GM19324 (cell line): ENCODE data around the gene RUVBL2.

Source experiments
- ATAC-seq: cut with Tn5 transposase; IDR thresholded peaks from one replicate; pipeline ENCODE4 v1.9.1; 2021; ENCODE audit warnings: mild to moderate bottlenecking, moderate library complexity; ENCODE audit not compliant: unreplicated experiment, low FRiP score

Gene RUVBL2

DNA sequence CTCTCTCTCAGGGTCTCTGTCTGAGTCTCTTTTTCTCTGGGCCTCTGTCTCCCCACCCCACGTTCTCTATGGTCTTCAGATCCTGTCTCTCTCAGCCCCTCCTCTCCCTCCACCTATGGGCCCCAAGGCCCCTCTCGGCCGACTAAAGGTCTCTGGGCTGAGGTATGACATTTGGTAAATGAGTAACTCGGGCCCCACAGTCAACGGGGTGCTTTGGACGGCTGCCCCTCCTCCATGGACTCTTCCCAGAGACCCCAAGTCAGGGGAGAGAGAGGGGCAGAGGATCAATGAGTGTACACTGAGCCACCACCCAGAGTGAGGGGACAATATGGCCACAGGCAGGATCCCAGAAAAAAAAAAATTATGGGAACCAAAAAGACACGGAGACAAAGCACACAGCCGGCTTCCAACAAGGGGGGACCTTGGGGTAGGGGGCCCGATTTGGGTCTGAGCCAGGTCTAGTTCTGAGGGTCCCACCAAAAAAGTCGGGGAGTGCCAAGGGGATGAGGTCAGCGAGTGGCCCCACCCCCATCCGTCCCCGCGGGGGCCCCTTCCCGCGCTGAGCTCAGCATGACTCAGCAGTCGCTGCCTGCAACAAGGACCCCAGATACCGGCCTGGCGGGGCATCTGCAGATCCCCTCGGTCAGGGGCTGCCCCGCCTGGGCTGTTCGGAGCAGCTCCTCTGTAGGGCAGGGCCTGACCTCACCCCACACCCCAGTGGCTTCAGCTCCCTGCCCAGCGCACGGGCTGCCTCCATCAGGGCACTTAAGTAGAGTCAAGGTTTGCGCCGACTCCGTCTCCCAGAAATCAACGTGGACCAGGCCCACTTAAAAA lies 30.1 kb upstream of the RUVBL2 start:
- no peak for ATAC-seq

DNA sequence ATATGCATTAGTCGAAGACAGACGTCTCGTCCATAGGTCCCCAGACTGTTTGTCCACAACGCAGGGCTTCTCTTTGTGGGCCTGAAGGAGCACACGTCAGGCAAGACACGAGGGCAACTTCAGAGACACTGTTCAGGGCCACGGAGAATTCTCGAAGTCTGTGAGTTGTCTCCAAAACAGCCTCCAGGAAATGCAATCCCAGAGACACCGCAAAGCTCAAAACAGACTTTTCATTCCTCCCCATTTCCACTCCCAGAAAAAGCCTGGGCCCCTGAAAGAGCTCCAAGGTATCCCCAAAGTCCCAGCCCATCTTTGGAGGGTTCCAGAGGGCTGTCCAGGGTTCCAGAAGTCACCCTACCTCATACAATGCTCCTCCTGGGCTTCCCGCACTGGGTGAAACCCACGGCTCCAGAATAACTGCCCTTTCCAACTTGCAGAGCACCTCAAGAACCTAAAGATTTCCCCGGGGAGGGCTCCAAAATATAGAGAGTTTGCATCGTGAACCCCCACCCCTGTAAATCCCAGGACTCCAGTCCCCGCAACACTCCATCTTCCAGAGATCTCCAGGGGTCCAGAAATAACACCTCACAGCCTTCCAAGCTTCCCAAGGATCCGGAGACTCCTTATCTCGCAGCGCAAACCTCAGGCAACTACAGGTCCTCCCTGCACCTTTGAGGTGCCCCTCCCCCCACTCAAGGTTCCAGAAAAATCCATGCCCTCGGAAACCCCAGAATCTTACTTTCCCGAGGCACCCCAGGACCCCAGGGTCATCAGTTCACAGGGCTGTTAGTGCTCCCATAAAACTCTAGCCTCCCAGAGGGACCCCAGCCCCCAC lies 29.3 kb upstream of the RUVBL2 start:
- no peak for ATAC-seq

DNA sequence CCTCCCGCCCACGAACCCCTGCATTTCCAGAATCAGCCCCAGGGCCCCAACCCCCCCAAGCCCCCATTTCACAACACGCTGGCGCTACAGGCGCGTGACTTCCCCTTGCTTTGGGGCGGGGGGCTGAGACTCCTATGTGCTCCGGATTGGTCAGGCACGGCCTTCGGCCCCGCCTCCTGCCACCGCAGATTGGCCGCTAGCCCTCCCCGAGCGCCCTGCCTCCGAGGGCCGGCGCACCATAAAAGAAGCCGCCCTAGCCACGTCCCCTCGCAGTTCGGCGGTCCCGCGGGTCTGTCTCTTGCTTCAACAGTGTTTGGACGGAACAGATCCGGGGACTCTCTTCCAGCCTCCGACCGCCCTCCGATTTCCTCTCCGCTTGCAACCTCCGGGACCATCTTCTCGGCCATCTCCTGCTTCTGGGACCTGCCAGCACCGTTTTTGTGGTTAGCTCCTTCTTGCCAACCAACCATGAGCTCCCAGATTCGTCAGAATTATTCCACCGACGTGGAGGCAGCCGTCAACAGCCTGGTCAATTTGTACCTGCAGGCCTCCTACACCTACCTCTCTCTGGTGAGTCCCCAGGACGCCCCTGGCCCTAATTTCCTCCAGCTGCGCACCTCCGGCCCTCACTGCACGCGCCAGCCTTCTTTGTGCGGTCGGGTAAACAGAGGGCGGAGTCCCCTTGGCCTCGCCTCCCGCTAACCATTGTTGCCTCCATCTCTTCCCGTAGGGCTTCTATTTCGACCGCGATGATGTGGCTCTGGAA lies 28.5 kb upstream of the RUVBL2 start, which contains the start of gene FTL:
TSS of gene FTL (plus strand) at position 270 of the 766 bp plus-strand sequence. CDS start at position 469, 199 bp downstream.
- peak; percentile 64 for ATAC-seq

DNA sequence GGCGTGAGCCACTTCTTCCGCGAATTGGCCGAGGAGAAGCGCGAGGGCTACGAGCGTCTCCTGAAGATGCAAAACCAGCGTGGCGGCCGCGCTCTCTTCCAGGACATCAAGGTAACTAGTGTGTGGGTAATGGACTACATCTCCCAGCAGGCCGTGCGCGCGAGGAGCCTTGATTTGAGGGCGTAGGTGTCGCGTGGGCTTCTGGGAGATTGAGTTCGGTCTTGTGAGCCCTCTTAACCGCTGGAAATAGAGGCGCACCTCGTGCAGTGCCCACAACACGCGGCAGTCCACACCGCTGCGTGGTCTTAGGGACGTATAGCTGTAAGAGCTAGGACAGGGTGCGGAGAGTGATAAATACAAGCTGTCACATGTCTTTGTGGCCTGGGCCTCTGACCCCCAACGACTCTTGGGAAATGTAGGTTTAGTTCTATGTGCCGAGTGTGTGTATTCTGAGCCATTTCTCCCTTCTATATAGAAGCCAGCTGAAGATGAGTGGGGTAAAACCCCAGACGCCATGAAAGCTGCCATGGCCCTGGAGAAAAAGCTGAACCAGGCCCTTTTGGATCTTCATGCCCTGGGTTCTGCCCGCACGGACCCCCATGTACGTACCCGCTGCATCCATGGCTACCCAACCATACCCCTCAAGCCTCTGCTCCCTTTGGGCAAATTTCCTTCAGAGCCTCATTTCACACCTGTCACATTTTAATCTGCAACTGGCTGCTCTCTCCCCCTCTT lies 27.7 kb upstream of the RUVBL2 start:
- peak; percentile 21 for ATAC-seq

DNA sequence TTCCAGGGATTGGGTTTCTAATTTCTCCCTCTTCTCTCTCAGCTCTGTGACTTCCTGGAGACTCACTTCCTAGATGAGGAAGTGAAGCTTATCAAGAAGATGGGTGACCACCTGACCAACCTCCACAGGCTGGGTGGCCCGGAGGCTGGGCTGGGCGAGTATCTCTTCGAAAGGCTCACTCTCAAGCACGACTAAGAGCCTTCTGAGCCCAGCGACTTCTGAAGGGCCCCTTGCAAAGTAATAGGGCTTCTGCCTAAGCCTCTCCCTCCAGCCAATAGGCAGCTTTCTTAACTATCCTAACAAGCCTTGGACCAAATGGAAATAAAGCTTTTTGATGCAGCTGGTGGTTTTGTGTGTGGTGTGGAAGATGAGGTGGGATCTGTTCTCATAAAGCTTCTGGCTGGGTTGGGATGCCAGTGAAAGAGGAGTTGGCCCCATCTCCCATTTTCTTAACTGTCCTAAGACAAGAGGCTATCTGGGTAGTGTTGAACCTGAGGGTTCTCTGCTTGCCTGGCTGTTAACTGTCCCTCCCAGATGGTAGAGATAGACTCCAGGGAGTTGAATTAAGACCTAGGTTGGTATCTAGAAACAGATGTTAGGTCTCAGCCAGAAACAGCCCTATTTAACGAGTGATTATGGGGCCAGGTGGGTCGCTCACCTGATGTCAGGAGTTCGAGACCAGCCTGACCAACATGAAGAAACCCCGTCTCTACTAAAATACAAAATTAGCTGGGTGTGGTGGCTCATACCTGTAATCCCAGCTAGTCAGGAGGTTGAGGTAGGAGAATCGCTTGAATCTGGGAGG lies 26.9 kb upstream of the RUVBL2 start:
- ATAC-seq: no peak

DNA sequence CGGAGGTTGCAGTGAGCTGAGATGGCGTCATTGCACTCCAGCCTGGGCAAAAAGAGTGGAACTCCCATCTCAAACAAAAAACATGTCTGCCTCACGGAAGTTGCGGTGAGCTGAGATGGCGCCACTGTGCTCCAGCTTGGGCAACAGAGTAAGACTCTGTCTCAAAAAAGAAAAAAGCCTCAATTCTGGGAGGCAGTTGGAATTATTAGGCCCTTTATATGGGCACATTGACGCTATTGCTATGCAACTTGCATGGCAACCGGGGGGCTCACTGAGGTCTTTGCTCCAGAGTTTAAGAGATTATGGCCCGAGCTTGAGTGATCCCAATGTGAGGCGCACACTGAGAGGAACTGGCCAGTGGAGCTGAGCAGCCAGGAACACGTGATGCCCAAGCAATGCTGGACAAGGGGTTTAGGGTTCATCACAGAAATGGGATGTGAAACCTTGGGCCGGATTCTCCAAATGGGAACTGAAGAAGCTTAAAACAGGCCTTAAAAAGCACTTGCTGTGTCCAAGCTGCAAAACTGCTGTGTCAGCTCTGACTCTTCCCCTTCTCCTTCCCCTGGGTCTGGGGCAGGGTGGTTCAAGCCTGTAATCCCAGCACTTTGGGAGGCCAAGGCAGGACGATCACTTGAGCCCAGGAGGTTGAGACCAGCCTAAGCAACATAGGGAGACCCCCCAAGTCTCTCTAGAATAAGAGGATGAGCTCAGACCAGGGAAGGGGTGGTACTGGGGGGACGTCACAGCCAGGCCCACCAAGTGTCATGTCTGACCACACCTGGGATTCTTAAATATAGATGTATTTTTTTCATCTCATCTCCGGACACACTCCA lies 26.1 kb upstream of the RUVBL2 start:
- no peak for ATAC-seq

DNA sequence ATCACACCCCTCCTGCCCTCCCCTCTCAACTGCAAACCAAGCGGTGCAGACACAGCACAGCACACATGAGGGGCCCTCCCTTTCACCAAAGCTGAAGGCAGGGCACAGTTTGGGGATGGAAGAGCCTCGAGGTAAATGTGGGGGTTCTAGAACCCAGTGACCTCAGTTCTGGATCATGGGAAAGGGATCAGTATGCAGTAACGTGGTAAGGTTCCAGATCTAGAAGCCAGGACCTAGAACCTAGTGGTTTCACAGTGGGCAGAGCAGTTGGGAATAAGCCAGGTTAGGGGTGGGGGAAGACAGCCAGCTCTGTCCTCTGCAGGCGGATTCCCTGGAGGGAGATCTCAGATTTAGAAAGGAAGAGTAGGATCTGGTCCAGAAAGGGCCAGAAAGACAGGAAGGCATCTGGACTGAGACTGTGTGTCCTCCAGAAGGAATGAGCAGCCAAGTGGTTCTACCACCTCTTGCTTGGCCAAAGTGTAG lies 25.5 kb upstream of the RUVBL2 start:
- no peak for ATAC-seq

DNA sequence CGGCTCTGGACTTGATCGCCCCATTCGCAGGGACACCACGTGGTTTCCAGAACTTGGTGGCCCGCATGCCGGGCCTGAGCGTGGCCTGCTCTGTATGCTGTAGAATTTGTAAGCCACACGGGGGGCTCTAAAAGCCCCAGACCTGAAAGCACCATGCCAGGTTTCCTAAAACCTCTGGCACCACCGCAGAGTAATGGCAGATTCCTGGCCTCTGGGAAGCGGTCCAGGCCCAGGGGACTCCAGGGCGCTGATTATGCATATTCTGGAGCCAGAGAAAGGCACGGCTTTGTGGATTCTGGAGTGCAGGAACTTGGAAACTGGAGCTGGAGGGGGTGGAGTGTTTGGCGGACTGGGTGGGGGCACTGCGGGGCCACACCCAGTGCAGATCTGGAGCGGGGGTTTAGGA lies 24.9 kb upstream of the RUVBL2 start:
- ATAC-seq: no peak

DNA sequence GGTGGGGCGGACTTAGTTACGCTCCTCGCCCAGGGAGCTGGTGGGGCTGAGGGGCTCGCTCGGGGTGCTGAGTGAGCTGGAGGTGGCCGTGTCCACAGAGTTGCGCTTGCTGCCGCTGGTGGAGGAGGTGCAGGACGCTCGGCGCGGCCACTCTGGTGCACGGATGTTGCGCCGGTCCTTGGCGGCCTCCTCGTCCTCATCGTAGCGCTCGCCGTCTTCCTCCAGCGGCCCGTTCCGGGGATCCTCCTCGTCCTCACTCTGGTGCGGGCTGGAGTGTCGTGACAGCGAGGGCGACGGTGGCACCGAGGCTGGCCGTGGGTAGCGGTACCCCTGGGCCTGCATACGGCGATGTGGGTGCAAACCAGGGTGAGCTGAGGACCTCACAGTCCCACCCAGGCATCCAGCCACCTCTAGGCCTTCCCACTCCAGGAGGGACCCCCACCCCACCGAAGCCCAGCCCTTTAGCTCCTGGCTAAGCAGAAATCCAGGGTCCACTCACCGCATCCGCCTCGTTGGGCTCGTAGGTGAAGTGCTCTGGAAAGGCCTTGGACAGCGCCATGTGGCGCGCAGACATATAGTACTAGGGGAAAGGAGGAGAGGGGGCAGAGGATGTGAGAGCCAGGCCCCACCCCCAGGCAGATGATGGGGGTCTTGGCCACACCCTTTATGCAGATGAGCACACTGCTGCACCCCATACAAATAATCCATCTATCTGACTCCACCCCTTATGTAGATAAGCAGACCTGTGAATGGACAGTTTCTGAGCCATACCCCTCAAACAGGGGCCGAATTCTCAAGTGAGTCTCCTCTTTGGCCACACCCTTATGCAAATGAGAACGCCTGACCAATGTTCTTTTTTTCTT lies 24.2 kb upstream of the RUVBL2 start:
- no peak for ATAC-seq

DNA sequence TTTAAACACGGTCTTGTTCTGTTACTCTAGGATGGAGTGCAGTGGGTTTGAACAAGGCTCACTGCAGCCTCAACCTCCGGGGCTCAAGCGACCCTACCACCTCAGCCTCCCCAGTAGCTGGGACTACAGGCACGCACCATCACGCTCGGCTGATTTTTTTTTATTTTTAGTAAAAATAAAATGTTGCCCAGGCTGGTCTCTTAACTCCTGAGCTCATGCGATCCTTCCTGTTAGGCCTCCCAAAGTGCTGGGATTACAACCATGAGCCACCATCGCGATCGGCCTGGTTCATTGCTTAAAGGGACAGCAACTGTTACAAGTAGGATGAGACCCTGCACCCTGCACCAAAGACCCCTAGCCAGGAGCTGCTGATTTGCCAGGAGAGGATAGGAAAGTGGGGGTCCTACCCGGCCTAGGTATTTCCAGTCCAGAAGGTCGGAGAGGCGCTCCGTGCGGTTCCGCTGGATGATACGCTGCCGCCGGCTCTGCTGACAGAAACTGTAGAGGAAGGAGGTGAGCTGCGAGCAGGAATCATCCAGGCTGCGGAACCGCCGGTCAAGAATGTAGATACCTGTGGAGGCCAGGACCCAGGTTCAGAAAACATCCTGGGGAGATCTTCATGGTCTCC lies 23.4 kb upstream of the RUVBL2 start:
- no peak for ATAC-seq

DNA sequence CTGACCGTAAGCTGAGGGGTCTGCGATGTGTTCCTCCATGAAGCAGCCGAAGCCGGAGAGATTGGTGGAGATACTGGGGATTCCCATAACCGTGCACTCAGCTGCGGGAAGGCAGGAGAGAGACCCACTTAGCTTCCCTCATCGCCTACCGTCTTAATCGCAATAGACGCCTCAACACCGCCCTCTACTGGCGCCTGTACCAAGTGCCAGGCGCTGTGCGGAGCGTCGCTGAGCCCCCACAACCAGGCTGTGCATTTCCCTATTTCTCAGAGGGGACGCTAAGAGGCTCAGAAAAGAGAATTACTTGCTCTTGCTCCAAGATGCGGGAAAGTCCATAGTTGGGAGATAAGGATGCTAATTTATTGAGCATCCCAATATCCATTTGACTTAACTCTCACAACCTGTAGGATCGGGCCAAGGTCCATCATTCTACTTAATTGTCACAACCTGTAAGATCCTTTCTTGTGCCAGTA lies 22.7 kb upstream of the RUVBL2 start:
- no peak for ATAC-seq

DNA sequence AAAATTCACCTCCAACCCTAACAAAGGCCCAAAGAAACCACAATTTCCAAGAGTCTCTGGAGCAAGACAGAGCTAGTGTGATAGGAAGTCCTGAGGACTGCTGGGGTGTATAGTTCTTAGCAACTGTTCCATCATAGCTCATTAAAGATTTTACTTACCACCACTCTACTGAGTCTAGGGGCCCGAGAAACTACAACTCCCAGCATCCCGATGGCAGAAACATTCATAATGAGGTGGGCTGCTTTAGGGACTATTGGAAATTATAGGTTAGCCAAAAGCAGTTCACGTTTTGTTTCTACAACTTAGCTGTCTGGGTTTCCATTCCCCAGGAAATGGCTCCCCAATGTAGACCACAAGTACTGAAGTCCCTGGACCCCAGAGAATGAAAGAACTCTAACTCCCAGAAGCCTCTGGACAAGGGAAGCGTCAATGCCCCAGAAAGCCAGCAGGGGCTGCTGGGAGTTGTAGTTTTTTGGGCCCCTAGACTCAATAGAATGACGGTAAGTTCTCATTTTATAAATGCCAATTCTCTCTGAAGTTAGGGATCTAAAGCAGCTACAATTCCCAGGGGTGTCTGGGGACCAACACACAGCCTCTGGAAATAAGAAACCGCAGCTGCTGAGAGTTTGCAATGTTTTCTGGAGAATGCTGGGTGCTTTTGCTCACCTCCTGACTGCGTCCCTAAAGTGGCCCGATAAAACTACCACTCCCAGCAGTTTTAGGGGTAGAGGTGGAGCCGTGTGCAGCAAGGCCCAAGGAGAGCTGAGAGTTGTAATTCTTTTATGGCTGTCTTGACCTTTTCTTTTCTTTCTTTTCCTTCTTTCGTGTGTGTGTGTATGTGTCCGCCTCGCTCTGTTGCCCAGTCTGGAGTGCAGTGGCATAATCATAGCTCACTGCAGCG lies 17.5 kb upstream of the RUVBL2 start:
- ATAC-seq: no peak

DNA sequence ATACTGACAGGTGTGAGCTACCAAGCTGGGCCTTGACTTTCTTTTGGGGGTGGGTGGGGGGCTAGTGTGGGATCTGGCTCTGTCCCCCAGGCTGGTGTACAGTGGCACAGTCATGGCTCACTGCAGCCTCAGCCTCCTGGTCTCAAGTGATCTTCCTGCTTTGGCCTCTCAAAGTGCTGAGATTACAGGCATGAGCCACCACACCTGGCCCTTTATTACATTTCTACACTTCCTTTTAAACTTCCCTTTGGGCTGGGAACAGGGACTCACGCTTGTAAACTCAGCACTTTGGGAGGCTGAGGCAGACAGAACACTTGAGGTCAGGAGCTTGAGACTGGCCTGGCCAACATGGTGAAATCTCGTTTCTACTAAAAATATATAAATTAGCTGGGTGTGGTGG lies 16.6 kb upstream of the RUVBL2 start:
- ATAC-seq: no peak

DNA sequence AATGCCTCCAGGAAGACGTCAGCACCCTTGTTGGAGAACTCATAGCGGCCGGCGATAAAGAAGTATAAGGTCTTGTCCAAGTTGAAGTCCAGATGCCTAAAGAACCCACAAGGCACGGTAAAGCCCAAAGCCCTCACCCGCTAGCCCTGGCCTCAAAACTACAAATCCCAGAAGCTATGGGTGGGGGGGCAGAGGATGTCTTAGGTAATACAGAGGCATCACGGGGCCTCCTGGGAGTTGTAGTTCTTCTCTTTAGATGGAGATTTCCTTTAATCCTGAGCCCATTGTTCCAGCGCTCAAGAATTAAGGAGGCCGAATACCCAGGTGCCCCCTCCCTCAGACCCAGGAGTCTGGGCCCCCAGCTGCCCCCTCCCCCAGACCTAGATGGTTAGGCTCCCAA lies 11.4 kb upstream of the RUVBL2 start:
- ATAC-seq: no peak

DNA sequence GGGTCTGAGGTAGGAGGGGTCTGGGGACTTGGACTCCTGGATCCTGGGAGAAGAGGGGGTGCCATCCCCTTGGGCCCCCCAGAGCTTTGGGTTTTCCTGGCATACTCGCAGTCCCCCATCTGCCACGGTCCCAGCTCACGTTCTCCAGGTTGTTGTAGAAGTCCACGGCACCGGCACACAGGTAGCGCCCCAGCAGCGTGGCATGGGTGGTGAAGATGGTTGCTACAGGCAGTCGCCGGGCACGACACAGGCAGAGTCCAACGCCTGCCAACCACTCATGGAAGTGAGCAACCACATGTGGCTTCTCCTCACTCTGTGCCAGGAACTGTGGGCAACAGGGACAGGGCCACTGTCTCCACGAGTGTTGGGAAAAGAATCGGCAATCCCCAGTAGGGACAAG lies 8.0 kb upstream of the RUVBL2 start:
- ATAC-seq: no peak

DNA sequence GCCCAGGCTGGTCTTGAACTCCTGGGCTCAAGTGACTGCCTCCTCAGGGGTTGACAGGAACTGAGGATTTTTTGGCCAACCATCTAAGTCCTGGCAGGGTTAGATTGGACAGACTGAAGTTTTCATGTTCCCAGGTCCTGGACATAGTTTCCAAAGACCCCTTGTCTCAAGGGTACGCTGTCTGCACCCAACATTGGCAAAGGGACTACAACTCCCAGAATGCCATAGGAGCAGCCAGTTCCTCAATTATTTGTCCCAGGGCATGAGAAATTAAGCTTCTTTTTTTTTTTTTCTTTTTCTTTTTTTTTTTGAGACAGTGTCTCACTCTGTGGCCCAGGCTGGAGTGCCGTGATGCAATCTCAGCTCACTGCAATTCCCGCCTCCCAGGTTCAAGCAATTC lies 7.5 kb upstream of the RUVBL2 start:
- no peak for ATAC-seq
